HG02763 (cell line): ENCODE measurements around the gene ZNF148.

ENCODE experiments used
- ATAC-seq: cut with Tn5 transposase; IDR thresholded peaks from one replicate; pipeline ENCODE4 v1.9.1; 2021; ENCODE audit warnings: mild to moderate bottlenecking, moderate library complexity; ENCODE audit not compliant: unreplicated experiment

Gene ZNF148

DNA sequence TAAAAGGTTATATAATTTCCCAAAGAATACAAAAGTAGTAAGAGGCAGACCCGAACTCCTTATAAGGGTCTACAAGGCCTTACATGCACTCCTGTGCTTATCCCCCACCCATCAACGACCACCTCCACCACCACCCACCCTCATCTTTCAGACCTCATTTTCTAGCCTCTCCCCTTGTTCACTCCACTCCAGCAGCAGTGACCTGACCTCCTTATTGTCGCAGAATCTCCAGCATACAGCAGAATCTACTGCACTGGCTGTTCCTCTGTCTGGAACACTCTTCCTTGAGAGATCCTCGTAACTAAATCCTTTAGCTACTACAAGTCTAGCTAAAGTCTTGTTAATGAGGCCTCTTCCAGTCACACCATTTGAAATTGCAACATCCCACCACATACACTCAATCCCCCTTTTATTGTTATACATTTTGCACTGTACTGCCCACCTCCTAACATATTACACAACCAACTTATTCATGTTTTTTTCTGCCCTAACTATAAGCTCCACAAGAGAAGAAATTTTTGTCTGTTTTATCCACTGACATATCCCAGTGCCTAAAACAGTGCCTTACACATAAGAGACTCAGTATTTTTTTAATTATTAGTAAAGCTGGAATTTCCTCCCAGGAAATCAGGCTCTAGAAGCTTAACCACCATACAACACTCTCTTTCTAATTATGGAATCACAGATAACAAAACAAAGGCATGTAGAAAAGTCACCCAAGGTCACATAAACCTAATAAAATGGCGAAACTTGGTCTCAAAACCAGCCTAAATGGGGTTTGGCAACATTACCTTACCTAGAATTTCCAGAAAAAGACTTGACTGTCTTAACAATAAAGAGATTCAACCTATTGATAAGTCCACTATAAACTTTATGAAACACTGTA is 40.2 kb downstream of the ZNF148 start:
- no peak for ATAC-seq

- no peak for ATAC-seq
Measured at GRCh38 chr3:125332504-125332903, 42.6 kb downstream of the ZNF148 start.

DNA sequence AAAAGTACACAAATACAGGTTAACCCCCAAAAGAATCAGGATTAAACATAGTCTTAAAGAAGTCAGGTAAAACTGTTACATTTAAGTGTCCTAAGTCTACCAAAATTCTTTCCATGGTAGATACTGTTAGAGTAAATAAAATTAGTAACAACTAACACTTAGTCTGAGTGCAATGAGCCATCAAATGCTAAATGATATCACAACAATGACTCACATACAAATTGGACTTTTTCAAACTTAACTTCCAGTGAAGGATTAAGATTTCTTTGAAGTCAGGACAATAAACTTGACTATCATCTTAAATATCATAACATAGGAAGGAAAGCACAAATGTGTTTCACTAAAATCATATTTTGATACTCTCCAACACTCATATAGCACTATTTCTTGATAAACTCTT is 43.9 kb downstream of the ZNF148 start:
- no peak for ATAC-seq

DNA sequence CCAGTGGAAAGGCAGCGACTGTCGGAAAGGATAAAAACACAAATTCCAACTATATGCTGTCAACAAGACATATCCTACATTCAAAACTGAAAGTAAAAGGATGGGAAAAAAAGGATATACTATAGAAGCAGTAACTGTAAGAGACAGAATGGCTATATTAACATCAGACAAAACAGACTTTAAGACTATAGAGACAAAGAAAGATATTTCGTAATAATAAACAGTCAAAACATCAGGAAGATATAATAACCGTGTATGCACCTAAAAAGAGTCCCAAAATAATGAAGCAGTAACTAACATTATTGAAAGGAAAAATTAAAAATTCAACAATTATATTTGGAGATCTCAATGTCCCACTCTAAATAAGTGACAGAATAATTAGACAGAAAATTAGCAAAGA is 48.2 kb downstream of the ZNF148 start:
- no peak for ATAC-seq

DNA sequence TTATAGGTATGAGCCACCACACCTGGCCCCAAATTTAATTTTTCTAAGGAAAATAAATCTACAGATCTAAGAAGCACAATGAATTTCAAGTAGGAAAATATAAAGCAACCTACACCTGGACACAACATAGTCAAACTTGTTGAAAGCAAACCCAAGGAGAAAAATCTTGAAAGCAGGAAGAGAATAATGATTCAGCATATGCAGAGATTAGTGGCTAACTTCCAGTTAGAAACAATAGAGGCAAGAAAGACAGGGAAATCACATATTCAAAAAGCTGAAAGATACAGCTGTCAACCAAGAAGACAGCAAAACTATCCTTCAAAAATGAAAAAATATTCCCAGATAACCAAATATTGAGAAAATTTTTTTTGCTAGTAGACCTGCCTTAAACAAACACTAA is 49.4 kb downstream of the ZNF148 start:
- no peak for ATAC-seq

- no peak for ATAC-seq
Measured at GRCh38 chr3:125324341-125324740, 50.8 kb downstream of the ZNF148 start.

- no peak for ATAC-seq
Measured at GRCh38 chr3:125322917-125323316, 52.2 kb downstream of the ZNF148 start.

- no peak for ATAC-seq
Measured at GRCh38 chr3:125322166-125322565, 53.0 kb downstream of the ZNF148 start.

DNA sequence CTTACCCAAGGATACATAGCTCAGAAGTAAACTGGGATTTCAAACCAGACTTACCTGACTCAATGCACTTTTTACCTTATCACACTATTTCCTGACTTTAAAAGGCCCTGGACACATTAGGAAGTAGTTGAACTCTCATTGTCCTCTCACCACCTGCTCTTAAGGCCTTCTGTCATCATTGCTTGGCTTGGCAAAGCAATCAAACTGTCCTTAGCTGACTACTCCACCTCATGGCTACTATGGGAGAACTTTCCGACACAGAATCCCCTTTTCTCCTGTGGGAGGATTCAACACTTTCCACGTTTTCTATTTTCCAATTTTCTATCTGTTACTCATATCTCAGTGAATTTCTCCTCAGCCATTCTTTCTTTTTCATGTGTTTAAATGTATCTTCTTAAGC is 55.4 kb downstream of the ZNF148 start:
- no peak for ATAC-seq

DNA sequence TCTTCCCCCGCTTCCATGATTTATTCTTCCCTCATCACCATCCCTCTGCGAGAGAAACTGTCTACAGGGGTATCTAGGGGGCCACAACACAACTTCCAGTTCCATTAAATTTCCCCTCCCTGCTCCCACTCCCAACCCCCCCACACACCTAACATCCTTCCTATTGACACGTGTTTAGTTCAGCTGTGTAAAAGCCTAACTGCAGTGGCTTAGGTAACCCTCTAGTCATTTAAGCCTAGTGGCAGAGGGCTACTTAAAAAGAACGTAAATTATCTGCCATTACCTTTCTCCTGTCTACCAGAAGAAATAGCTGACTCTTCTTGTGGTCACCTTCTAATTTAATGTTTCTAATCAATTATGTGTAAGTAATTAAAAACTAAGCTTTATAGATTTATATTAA is 56.3 kb downstream of the ZNF148 start:
- no peak for ATAC-seq

DNA sequence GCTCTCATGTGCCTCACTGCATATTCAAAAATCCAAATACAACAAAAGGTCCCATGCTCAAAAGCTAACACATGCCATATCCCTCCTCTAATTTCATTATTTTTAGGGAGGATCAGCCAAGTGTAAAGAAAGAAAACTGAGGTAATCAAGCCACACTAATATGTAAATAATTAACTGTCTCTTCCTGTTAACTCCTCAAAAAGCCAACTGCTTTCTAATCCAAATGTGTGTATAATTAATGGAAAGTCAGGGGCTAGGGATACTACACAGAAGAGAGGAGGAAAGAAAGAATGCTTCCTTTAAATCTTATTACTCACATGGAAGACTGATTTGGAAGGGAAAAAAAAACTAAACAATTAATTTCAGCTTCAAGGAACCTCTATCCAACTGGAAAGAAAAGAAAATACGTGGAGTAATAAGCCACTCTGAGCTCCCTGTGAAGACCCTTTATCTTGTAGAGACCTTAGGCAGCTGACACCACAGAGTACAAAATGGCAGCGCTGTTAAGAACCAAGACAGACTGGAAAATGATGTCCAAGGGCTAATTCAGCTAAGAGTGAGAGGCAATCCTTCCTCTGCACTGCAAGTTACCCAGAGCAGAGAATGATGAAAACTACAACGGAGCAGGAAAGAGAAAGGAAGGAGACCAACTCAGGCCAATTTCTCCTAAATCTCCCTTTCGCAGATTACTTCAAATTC is 56.8 kb downstream of the ZNF148 start:
- ATAC-seq, result no peak

- no peak for ATAC-seq
Measured at GRCh38 chr3:125317761-125318160, 57.4 kb downstream of the ZNF148 start.

DNA sequence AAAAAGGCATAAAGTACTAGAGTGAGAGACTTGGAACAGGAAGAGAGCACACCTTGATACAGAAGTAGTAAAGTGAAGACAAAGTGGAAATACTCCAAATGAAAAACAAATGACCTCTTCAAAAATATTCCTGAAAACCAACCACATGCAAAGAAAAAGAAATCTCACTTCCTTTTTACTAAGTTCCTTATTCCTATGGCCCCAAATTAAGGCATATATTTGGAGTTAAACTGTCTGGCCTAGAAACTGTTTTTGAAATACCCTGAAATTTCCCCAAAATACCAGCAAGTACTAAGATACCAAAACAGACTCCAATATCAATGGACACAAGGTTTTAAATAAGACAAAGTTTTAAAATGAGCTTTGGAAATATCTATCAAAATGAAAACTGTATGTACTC is 58.2 kb downstream of the ZNF148 start:
- no peak for ATAC-seq

DNA sequence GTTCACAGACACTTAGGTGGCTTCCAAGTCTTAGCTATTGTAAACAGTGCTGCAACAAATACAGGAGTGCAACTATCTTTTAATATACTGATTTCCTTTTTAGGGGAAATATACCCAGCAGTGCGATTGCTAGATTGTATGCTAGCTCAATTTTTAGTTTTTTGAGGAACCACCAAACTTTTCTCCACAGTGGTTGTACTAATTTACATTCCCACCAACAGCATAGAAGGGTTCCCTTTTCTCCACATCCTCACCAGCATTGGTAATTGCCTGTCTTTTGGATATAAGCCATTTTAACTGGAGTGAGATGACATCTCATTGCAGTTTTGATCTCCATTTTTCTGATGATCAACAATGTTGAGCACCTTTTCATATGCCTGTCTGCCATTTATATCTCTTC is 58.9 kb downstream of the ZNF148 start:
- no peak for ATAC-seq

DNA sequence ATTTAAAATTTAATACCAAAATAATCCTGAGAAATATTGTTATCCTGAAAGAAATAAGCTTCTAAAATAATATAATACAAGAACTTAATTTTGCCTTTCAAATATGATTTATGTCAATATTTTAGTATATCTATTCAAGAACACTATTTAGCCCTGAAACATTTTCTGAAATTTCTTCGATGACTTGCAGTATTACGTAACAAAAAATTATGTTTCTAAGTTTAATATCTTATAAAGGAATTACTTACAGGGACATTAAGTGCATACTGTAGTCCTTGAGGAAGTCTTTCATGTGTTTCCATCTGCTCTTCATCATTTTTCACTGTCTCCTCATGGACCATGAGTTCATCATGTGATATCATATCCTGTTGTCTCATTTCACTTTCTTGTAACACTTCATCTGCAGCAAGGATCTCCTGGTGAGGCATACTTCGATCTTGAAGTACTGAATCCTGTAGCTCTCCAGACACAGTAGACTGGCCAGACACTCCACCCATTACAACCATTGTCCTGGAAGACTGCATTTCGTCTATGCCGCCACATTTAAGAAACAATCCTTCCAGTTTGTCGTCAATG is 62.0 kb downstream of the ZNF148 start:
- no peak for ATAC-seq

DNA sequence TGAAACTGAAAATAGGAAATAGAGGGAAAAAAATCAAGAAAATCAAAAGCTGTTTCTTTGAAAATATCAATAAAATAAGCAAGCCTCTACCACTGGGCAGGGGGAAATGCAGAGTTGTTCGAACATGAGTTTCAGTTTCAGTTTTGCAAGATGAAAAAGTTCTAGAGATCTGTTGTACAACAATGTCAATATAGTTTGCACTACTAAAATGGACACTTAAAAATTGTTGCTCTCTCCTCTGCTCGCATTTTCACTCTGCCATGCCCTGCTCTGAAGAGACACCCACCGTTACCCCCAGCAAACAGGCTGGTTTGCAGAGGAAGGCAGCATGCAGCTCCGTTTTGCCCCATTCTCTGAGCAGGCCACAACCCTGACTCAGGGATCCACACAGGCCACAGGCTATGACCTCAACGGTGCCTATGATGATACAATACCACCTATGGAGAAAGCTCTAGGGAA is 64.5 kb downstream of the ZNF148 start:
- ATAC-seq, result no peak

DNA sequence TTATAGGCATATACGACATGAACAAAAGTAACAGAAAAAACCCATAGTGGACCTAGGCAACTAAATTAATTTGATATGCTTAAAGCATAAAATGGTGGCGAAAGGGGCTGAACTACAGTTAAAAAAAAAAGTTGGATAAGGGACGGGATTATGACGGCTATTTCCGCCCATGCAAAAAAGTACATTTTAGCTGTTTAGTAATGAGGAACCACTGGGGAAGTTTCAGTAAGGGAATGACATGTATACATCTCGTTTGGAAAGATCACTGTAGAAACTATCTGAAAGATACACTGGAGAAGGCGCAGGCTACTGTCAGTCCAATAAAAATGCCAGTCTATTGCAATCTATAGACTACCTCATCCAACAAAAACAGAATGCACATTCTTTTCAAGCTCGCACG is 65.6 kb downstream of the ZNF148 start:
- no peak for ATAC-seq

DNA sequence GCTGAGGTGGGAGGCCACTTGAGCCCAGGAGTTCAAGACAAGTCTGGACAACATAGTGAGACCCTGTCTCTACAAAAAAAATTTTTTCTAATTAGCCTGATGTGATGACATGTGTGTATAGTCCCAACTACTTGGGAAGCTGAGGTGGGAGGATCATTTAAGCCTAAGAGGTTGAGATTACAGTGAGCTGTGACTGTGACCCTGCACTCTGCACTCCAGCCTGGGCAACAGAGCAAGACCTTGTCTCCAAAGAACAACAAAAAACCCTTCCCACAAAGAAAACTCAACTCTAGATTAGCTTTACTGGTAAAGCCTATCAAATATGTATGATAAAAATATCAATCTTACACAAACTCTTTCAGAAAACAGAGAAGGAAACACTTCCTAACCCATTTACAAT is 68.5 kb downstream of the ZNF148 start:
- ATAC-seq, result no peak

DNA sequence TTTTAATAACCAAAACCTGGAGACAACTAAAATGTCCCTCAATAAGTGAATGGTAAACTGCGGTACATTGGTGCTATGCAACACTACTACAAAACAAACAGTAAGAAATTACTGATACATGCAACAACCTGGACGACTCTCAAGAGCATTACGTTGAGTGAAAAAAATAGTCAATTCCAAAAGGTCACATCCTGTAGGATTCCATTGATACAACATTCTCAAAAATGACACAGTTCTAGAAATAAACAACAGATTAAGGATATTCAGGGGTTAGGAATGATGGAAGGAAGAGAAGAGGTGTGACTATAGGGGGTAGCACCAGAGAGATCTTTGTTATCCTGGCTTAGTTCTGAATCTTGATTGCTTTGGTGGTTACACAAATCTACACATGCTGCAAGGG is 72.2 kb downstream of the ZNF148 start:
- no peak for ATAC-seq

DNA sequence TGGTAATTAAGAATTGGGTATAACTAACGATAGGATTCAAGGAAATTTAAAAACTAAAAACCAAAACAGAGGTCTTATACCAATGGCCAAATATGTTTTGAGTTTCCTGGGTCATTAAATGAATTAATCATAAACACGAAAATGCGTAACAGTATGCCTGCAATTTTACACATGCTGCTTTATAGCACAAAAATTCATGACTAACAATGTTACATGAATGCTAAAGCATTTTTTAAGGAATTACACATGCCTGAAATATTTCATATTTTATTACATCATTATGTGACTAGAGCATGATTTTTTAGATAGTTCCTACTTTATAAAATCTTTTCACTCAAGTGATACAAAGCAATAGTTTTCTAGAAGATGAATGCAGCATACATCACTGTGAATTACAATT is 74.7 kb downstream of the ZNF148 start:
- ATAC-seq, result no peak

DNA sequence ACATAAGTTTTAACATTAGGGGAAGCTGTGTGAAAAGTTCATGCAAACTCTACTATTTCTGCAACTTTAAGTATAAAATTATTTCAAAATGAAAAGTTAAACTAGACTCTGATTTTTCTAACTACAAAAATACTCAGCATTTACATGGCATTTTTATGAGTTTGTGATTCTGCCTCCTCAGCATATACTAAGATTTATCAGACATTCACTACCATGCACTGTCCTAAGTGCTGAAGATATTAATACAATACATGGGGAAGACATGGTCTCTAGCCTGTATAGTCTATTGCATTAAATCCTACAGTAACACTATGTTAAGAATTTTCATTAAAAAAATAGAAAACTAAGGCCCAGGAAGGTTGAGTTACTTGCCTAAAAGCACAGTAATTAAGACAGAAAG is 80.7 kb downstream of the ZNF148 start:
- no peak for ATAC-seq

- no peak for ATAC-seq
Measured at GRCh38 chr3:125292015-125292414, 83.1 kb downstream of the ZNF148 start.
